ENCODE data around the gene SPATA31E1. TPM values are rescaled to one million over a fixed set of nuclear protein-coding genes. Genes with fewer than 3 reads are reported as not detected.
"Not testable (repeated sequence)": the region's sequence is repeated elsewhere in the genome, so short reads cannot be mapped to it uniquely, and the experiment has no call there.

The SPATA31E1 gene
- total RNA-seq, 1 experiment from 2014 or later, result not detected

- no peak for TF ChIP-seq CTCF (IDR thresholded peaks at IDR 0.05; ENCODE audit: insufficient read depth in 1 of 2, low read depth in 1 of 2, low read length in 1 of 2, severe bottlenecking in 1 of 2, unreplicated experiment in 1 of 2)
- no peaks in the 10 kb centered on the region for H3K4me1 ChIP-seq
- no peak overlapping the region for H3K4me3 Mint-ChIP-seq (ENCODE audit: unreplicated experiment)
- no TSS peak for BruUV-seq (replicated peaks)
- no peaks in the 10 kb centered on the region for H3K27me3 ChIP-seq (replicated peaks; ENCODE audit: control insufficient read depth, insufficient read depth, low read length)
- no peak overlapping the region for H3K4me3 ChIP-seq (ENCODE audit: low read depth, low read length)
- ChIA-PET POLR2A (no interaction called here), CTCF (no interaction called here)
- no peaks in the 10 kb centered on the region for H3K27me3 Mint-ChIP-seq (ENCODE audit: insufficient read depth, unreplicated experiment)
- no peak overlapping the region for H3K27ac Mint-ChIP-seq (ENCODE audit: unreplicated experiment)
- no peaks in the 10 kb centered on the region for H3K4me1 Mint-ChIP-seq (ENCODE audit: low read depth, unreplicated experiment)
- intact Hi-C loops (cut with micrococcal nuclease; ENCODE audit: unreplicated experiment), result no loop called here
- no peaks in the 10 kb centered on the region for H3K9me3 ChIP-seq
- no peaks in the 10 kb centered on the region for H3K36me3 ChIP-seq (ENCODE audit: control insufficient read depth, insufficient read depth, low read length)
- no peaks in the 10 kb centered on the region for H3K36me3 Mint-ChIP-seq (ENCODE audit: insufficient read depth, unreplicated experiment)
- no peak for DNase-seq
- no peaks in the 10 kb centered on the region for H3K9me3 Mint-ChIP-seq (ENCODE audit: unreplicated experiment)
Observed at GRCh38 chr9:87910821-87911220, 28.1 kb downstream of the SPATA31E1 start.

- BruUV-seq (replicated peaks); H3K27me3 Mint-ChIP-seq (ENCODE audit: insufficient read depth, unreplicated experiment); H3K27ac Mint-ChIP-seq (ENCODE audit: unreplicated experiment); H3K4me1 Mint-ChIP-seq (ENCODE audit: low read depth, unreplicated experiment); H3K4me3 ChIP-seq (ENCODE audit: low read depth, low read length); H3K4me1 ChIP-seq; H3K27me3 ChIP-seq (replicated peaks; ENCODE audit: control insufficient read depth, insufficient read depth, low read length); intact Hi-C loops (cut with micrococcal nuclease; ENCODE audit: unreplicated experiment); POLR2A ChIA-PET; DNase-seq; H3K36me3 ChIP-seq (ENCODE audit: control insufficient read depth, insufficient read depth, low read length); H3K4me3 Mint-ChIP-seq (ENCODE audit: unreplicated experiment); H3K36me3 Mint-ChIP-seq (ENCODE audit: insufficient read depth, unreplicated experiment); H3K9me3 ChIP-seq; H3K9me3 Mint-ChIP-seq (ENCODE audit: unreplicated experiment); CTCF ChIA-PET: not testable (repeated sequence)
Observed at GRCh38 chr9:87917662-87918061, 35.0 kb downstream of the SPATA31E1 start, which contains the start of gene SPATA31C1. TSS of gene SPATA31C1 (plus strand) at chr9:87917962.

- H3K27ac Mint-ChIP-seq (ENCODE audit: unreplicated experiment); H3K4me1 ChIP-seq; POLR2A ChIA-PET; H3K27me3 Mint-ChIP-seq (ENCODE audit: insufficient read depth, unreplicated experiment); H3K36me3 ChIP-seq (ENCODE audit: control insufficient read depth, insufficient read depth, low read length); CTCF ChIA-PET; intact Hi-C loops (cut with micrococcal nuclease; ENCODE audit: unreplicated experiment); BruUV-seq (replicated peaks); H3K36me3 Mint-ChIP-seq (ENCODE audit: insufficient read depth, unreplicated experiment); H3K4me3 ChIP-seq (ENCODE audit: low read depth, low read length); H3K4me3 Mint-ChIP-seq (ENCODE audit: unreplicated experiment); H3K27me3 ChIP-seq (replicated peaks; ENCODE audit: control insufficient read depth, insufficient read depth, low read length); DNase-seq; H3K9me3 ChIP-seq; H3K9me3 Mint-ChIP-seq (ENCODE audit: unreplicated experiment); H3K4me1 Mint-ChIP-seq (ENCODE audit: low read depth, unreplicated experiment): not testable (repeated sequence)
Observed at GRCh38 chr9:87919013-87919412, 36.3 kb downstream of the SPATA31E1 start.

GRCh38 chr9:87921561-87921960, 38.9 kb downstream of the SPATA31E1 start:
- H3K27me3 Mint-ChIP-seq (ENCODE audit: insufficient read depth, unreplicated experiment); H3K9me3 Mint-ChIP-seq (ENCODE audit: unreplicated experiment); POLR2A ChIA-PET; H3K36me3 Mint-ChIP-seq (ENCODE audit: insufficient read depth, unreplicated experiment); H3K4me3 Mint-ChIP-seq (ENCODE audit: unreplicated experiment); BruUV-seq (replicated peaks); H3K36me3 ChIP-seq (ENCODE audit: control insufficient read depth, insufficient read depth, low read length); H3K9me3 ChIP-seq; H3K4me1 Mint-ChIP-seq (ENCODE audit: low read depth, unreplicated experiment); CTCF ChIA-PET; DNase-seq; H3K27me3 ChIP-seq (replicated peaks; ENCODE audit: control insufficient read depth, insufficient read depth, low read length); H3K4me1 ChIP-seq; intact Hi-C loops (cut with micrococcal nuclease; ENCODE audit: unreplicated experiment); H3K4me3 ChIP-seq (ENCODE audit: low read depth, low read length); H3K27ac Mint-ChIP-seq (ENCODE audit: unreplicated experiment): not testable (repeated sequence)

GRCh38 chr9:87923012-87923411, 40.3 kb downstream of the SPATA31E1 start:
- DNase-seq; H3K27ac Mint-ChIP-seq (ENCODE audit: unreplicated experiment); H3K4me1 ChIP-seq; H3K27me3 Mint-ChIP-seq (ENCODE audit: insufficient read depth, unreplicated experiment); H3K36me3 ChIP-seq (ENCODE audit: control insufficient read depth, insufficient read depth, low read length); H3K9me3 Mint-ChIP-seq (ENCODE audit: unreplicated experiment); H3K9me3 ChIP-seq; intact Hi-C loops (cut with micrococcal nuclease; ENCODE audit: unreplicated experiment); H3K27me3 ChIP-seq (replicated peaks; ENCODE audit: control insufficient read depth, insufficient read depth, low read length); BruUV-seq (replicated peaks); H3K4me3 Mint-ChIP-seq (ENCODE audit: unreplicated experiment); CTCF ChIA-PET; H3K4me1 Mint-ChIP-seq (ENCODE audit: low read depth, unreplicated experiment); H3K36me3 Mint-ChIP-seq (ENCODE audit: insufficient read depth, unreplicated experiment); POLR2A ChIA-PET; H3K4me3 ChIP-seq (ENCODE audit: low read depth, low read length): not testable (repeated sequence)

GRCh38 chr9:87924851-87925250, 42.2 kb downstream of the SPATA31E1 start:
- H3K4me1 Mint-ChIP-seq (ENCODE audit: low read depth, unreplicated experiment); POLR2A ChIA-PET; H3K36me3 ChIP-seq (ENCODE audit: control insufficient read depth, insufficient read depth, low read length); H3K4me3 ChIP-seq (ENCODE audit: low read depth, low read length); H3K9me3 Mint-ChIP-seq (ENCODE audit: unreplicated experiment); H3K27me3 Mint-ChIP-seq (ENCODE audit: insufficient read depth, unreplicated experiment); BruUV-seq (replicated peaks); DNase-seq; H3K4me3 Mint-ChIP-seq (ENCODE audit: unreplicated experiment); CTCF ChIA-PET; H3K4me1 ChIP-seq; intact Hi-C loops (cut with micrococcal nuclease; ENCODE audit: unreplicated experiment); H3K27me3 ChIP-seq (replicated peaks; ENCODE audit: control insufficient read depth, insufficient read depth, low read length); H3K9me3 ChIP-seq; H3K27ac Mint-ChIP-seq (ENCODE audit: unreplicated experiment); H3K36me3 Mint-ChIP-seq (ENCODE audit: insufficient read depth, unreplicated experiment): not testable (repeated sequence)

- H3K27ac Mint-ChIP-seq (ENCODE audit: unreplicated experiment); H3K9me3 ChIP-seq; H3K27me3 Mint-ChIP-seq (ENCODE audit: insufficient read depth, unreplicated experiment); H3K4me3 Mint-ChIP-seq (ENCODE audit: unreplicated experiment); H3K4me1 Mint-ChIP-seq (ENCODE audit: low read depth, unreplicated experiment); DNase-seq; H3K9me3 Mint-ChIP-seq (ENCODE audit: unreplicated experiment); H3K4me1 ChIP-seq; H3K36me3 Mint-ChIP-seq (ENCODE audit: insufficient read depth, unreplicated experiment); H3K4me3 ChIP-seq (ENCODE audit: low read depth, low read length); BruUV-seq (replicated peaks); CTCF ChIA-PET; POLR2A ChIA-PET; H3K27me3 ChIP-seq (replicated peaks; ENCODE audit: control insufficient read depth, insufficient read depth, low read length); H3K36me3 ChIP-seq (ENCODE audit: control insufficient read depth, insufficient read depth, low read length); intact Hi-C loops (cut with micrococcal nuclease; ENCODE audit: unreplicated experiment): not testable (repeated sequence)
Observed at GRCh38 chr9:87929152-87929551, 46.5 kb downstream of the SPATA31E1 start.

Measured in Caco-2 (cell line).